Breast epithelium (tissue), 4 donors: ENCODE results near the gene GNB1L. TPM values are rescaled to one million over a fixed set of nuclear protein-coding genes. Genes with fewer than 3 reads are reported as not detected.

Source experiments
- DNase-seq, 2 donors: peaks; one replicate each; pipeline ENCODE4 v3.0.0-alpha.2; 2019; ENCODE audit warnings: low spot score in 2 of 2
- H3K27ac ChIP-seq, 2 donors: fragments of 200-600 bp; sonication (generic) in 1 of 2; one replicate each; pipeline ENCODE4 v1.5.1; 2016 to 2019; ENCODE audit warnings: mild to moderate bottlenecking in 1 of 2
- H3K27me3 ChIP-seq, 2 donors: fragments of 200-600 bp; sonication (generic) in 1 of 2; one replicate each; pipeline versions ENCODE4 v1.5.1 to v1.6.0; 2017 to 2019; ENCODE audit warnings: control low read depth in 1 of 2, mild to moderate bottlenecking in 1 of 2
- H3K36me3 ChIP-seq: fragments of 200-600 bp; one replicate; pipeline ENCODE4 v1.5.1; 2019
- H3K4me1 ChIP-seq, 2 donors: fragments of 200-600 bp; sonication (generic); one replicate each; pipeline ENCODE4 v1.5.1; 2016 to 2019; ENCODE audit warnings: control low read depth in 1 of 2
- H3K4me3 ChIP-seq, 3 donors: fragments of 200-600 bp; sonication (generic); 1 replicate in 2 of 3; 2 replicates in 1 of 3; pipeline ENCODE4 v1.5.1; 2016 to 2019; ENCODE audit warnings: mild to moderate bottlenecking in 3 of 3, moderate library complexity in 2 of 3
- H3K9me3 ChIP-seq, 2 donors: fragments of 200-600 bp; sonication (generic) in 1 of 2; one replicate each; pipeline ENCODE4 v1.5.1; 2016 to 2019; ENCODE audit warnings: control low read depth in 1 of 2
- CTCF ChIP-seq, 3 donors: fragments of 450-650 bp; IDR thresholded peaks; one replicate each; pipeline ENCODE4 v1.5.1; 2016 to 2017; ENCODE audit warnings: antibody characterized with exemption in 3 of 3, mild to moderate bottlenecking in 3 of 3, moderate library complexity in 3 of 3
- POLR2A ChIP-seq: fragments of 450-650 bp; IDR thresholded peaks from one replicate; pipeline ENCODE4 v1.6.1; 2016; ENCODE audit warnings: antibody characterized with exemption, mild to moderate bottlenecking, moderate library complexity
- POLR2AphosphoS5 ChIP-seq, 3 donors: sonication (generic); formaldehyde crosslinking; IDR thresholded peaks; one replicate each; pipeline ENCODE4 v1.6.1; 2017; ENCODE audit warnings: antibody characterized with exemption in 3 of 3
- intact Hi-C: fragments of 100-400 bp; cut with DNase I; formaldehyde crosslinking; loops from one replicate; pipeline ENCODE4 v1.15.1; 2023; ENCODE audit warnings: low total_unique reads
- total RNA-seq, 3 donors: library from RNA; depleted of rRNA; stranded (reverse); fragments of >200 nt; gene quantifications; one replicate each; pipeline ENCODE4 v1.1.0, GENCODE V29; 2016

Gene GNB1L
- total RNA-seq, 3 donors from 2014 or later: 5.6 to 8.2 (median 6.3) TPM

- Histone ChIP-seq H3K36me3 (no peaks in the 10 kb centered on the region), H3K27me3 (no peaks in the 10 kb centered on the region), H3K4me3 (no peak overlapping the region), H3K9me3 (no peaks in the 10 kb centered on the region), H3K27ac (no peak overlapping the region), H3K4me1 (peaks cover 5 to 7% of the 10 kb centered on the region in 2 donors)
- TF ChIP-seq CTCF (IDR thresholded peaks at IDR 0.05) (no peak), POLR2AphosphoS5 (IDR thresholded peaks at IDR 0.05) (no peak)
- no peak for DNase-seq
- intact Hi-C loops: no loop called here
Measured at GRCh38 chr22:19803736-19804267, 50.9 kb downstream of the GNB1L start.

- no peaks in the 10 kb centered on the region for H3K9me3 ChIP-seq
- H3K36me3 ChIP-seq: no peaks in the 10 kb centered on the region
- H3K4me1 ChIP-seq: peaks cover 5 to 7% of the 10 kb centered on the region in 2 donors
- TF ChIP-seq CTCF (IDR thresholded peaks at IDR 0.05): no peak
- TF ChIP-seq POLR2AphosphoS5 (IDR thresholded peaks at IDR 0.05): no peak
- no peak for TF ChIP-seq POLR2A
- no peaks in the 10 kb centered on the region for H3K27me3 ChIP-seq
- H3K4me3 ChIP-seq: no peak overlapping the region
- intact Hi-C loops: no loop called here
- DNase-seq: no peak
- no peak overlapping the region for H3K27ac ChIP-seq
Measured at GRCh38 chr22:19802894-19803735, 51.6 kb downstream of the GNB1L start.

GRCh38 chr22:19802001-19802893, 52.4 kb downstream of the GNB1L start:
- Histone ChIP-seq H3K27ac (no peak overlapping the region), H3K4me1 (peaks cover 5 to 7% of the 10 kb centered on the region in 2 donors), H3K36me3 (no peaks in the 10 kb centered on the region), H3K27me3 (no peaks in the 10 kb centered on the region), H3K4me3 (no peak overlapping the region), H3K9me3 (no peaks in the 10 kb centered on the region)
- DNase-seq: no peak
- TF ChIP-seq POLR2A (no peak), CTCF (IDR thresholded peaks at IDR 0.05) (no peak), POLR2AphosphoS5 (IDR thresholded peaks at IDR 0.05) (no peak)
- intact Hi-C loops: no loop called here

GRCh38 chr22:19801340-19802000, 53.2 kb downstream of the GNB1L start:
- no peaks in the 10 kb centered on the region for H3K27me3 ChIP-seq
- H3K4me1 ChIP-seq: peaks cover 5% of the 10 kb centered on the region in 2 donors
- TF ChIP-seq POLR2A (no peak), CTCF (IDR thresholded peaks at IDR 0.05) (no peak), POLR2AphosphoS5 (IDR thresholded peaks at IDR 0.05) (no peak)
- no peak for DNase-seq
- H3K9me3 ChIP-seq: no peaks in the 10 kb centered on the region
- intact Hi-C loops: no loop called here
- H3K27ac ChIP-seq: peak overlapping the region in 1 of 2 donors; percentile 74
- H3K4me3 ChIP-seq: no peak overlapping the region
- H3K36me3 ChIP-seq: no peaks in the 10 kb centered on the region
